Erythroblast (primary cell): ENCODE measurements around the gene TANC2.

Experiments used
- GATA1 ChIP-seq: IDR thresholded peaks from 2 replicates; pipeline ENCODE4 v1.6.1; 2011; ENCODE audit warnings: low read depth, mild to moderate bottlenecking, control low read depth, low read length, moderate library complexity
- POLR2A ChIP-seq: IDR thresholded peaks from 2 replicates; pipeline ENCODE4 v1.6.1; 2011; ENCODE audit warnings: mild to moderate bottlenecking, low read length

GRCh38 chr17:62935523-62935922 is 30.5 kb upstream of the TANC2 start:
- no peak for TF ChIP-seq POLR2A
- TF ChIP-seq GATA1: no peak
